Measurements from ENCODE around the gene HLA-C.
"Not testable (repeated sequence)": the region's sequence is repeated elsewhere in the genome, so short reads cannot be mapped to it uniquely, and the experiment has no call there.

HLA-C gene

GRCh38 chr6:31266567-31267360 is 5.1 kb downstream of the HLA-C start:
- no peak overlapping the region for H3K14ac ChIP-seq (ENCODE audit: low read length)
- no peak overlapping the region for H4K91ac ChIP-seq (ENCODE audit: low read depth, low read length)
- no peak for DNase-seq
- H2AFZ ChIP-seq (ENCODE audit: insufficient read depth, low read length, poor library complexity) = no peak overlapping the region
- no peak overlapping the region for H3K9ac ChIP-seq (ENCODE audit: low read length)
- peaks cover 12 to 14% of the 10 kb centered on the region in 2 experiments for H3K36me3 ChIP-seq (ENCODE audit: control insufficient read depth in 1 of 2, insufficient read depth in 2 of 2, low read length in 2 of 2)
- H3K23ac ChIP-seq (ENCODE audit: low read length) = no peak overlapping the region
- H4K8ac ChIP-seq (ENCODE audit: low read depth, low read length) = no peak overlapping the region
- H3K79me1 ChIP-seq (ENCODE audit: low read length) = peaks cover 3% of the 10 kb centered on the region
- peaks cover 4% of the 10 kb centered on the region for H3K79me2 ChIP-seq (ENCODE audit: control insufficient read depth, insufficient read depth, low read length, poor library complexity)
- no CpG with 5 or more reads among the region's 7 CpGs for WGBS (ENCODE audit: extremely low coverage, insufficient coverage, insufficient read length)
- no peak overlapping the region for H2BK12ac ChIP-seq (ENCODE audit: low read length)
- no peak overlapping the region for H3K27ac ChIP-seq (ENCODE audit: low read depth, low read length)
- no peak overlapping the region for H2AK5ac ChIP-seq (ENCODE audit: low read length)
- H3K4me2 ChIP-seq (ENCODE audit: low read length) = no peak overlapping the region
- H4K12ac ChIP-seq (ENCODE audit: low read depth, low read length) = no peak overlapping the region
- no peaks in the 10 kb centered on the region for H3K9me3 ChIP-seq (ENCODE audit: insufficient read depth, low read depth, low read length)
- H3K4me3 ChIP-seq (ENCODE audit: low read depth, low read length) = no peak overlapping the region
- no peak overlapping the region for H2BK5ac ChIP-seq (ENCODE audit: low read depth, low read length, poor library complexity)
- H3K4me1 ChIP-seq (ENCODE audit: control insufficient read depth in 1 of 2, insufficient read depth in 2 of 2, low read length in 2 of 2) = peaks cover 3 to 4% of the 10 kb centered on the region in 2 experiments
- no peaks in the 10 kb centered on the region for H3K27me3 ChIP-seq (ENCODE audit: insufficient read depth, low read length)
- no peak overlapping the region for H3K18ac ChIP-seq (ENCODE audit: low read length)
- H3K4ac ChIP-seq (ENCODE audit: low read depth, low read length) = no peak overlapping the region
- no peak overlapping the region for H2BK120ac ChIP-seq (ENCODE audit: insufficient read depth, low read length, poor library complexity)

DNA sequence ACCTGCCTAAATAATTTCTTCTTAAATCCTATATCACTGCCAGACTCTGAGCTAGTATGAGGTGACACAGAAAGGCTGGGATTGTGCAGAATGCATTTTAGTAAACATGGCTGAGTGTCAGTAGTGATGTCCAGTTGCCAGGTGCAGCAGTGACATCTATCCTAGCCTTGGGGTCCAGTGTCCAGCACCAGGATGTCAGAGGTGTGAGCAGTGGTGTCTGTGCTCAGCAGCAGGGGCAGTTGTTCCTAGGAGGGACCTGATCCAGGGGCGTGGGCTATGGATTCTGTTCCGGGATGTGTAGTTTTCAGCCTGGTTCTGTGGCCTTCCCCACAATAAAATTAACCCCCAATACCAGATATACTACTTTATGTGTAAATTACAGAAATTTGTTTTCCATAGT is 6.0 kb downstream of the HLA-C start:
- no peaks in the 10 kb centered on the region for H3K79me2 ChIP-seq (ENCODE audit: control insufficient read depth, insufficient read depth, low read length, poor library complexity)
- no peak overlapping the region for H3K23ac ChIP-seq (ENCODE audit: low read length)
- no peak overlapping the region for H2BK5ac ChIP-seq (ENCODE audit: low read depth, low read length, poor library complexity)
- no peak overlapping the region for H3K4me3 ChIP-seq (ENCODE audit: low read depth, low read length)
- no peaks in the 10 kb centered on the region for H3K9me3 ChIP-seq (ENCODE audit: insufficient read depth, low read depth, low read length)
- no peak overlapping the region for H3K4ac ChIP-seq (ENCODE audit: low read depth, low read length)
- H3K36me3 ChIP-seq (ENCODE audit: control insufficient read depth in 1 of 2, insufficient read depth in 2 of 2, low read length in 2 of 2) = peaks cover 12 to 14% of the 10 kb centered on the region in 2 experiments
- no peak overlapping the region for H3K14ac ChIP-seq (ENCODE audit: low read length)
- peaks cover 1 to 2% of the 10 kb centered on the region in 2 experiments for H3K4me1 ChIP-seq (ENCODE audit: control insufficient read depth in 1 of 2, insufficient read depth in 2 of 2, low read length in 2 of 2)
- H4K8ac ChIP-seq (ENCODE audit: low read depth, low read length) = no peak overlapping the region
- H3K79me1 ChIP-seq (ENCODE audit: low read length) = no peaks in the 10 kb centered on the region
- H2AFZ ChIP-seq (ENCODE audit: insufficient read depth, low read length, poor library complexity) = no peak overlapping the region
- no peak overlapping the region for H3K18ac ChIP-seq (ENCODE audit: low read length)
- no peak overlapping the region for H3K4me2 ChIP-seq (ENCODE audit: low read length)
- H2BK12ac ChIP-seq (ENCODE audit: low read length) = no peak overlapping the region
- no peak overlapping the region for H2AK5ac ChIP-seq (ENCODE audit: low read length)
- no peak overlapping the region for H3K27ac ChIP-seq (ENCODE audit: low read depth, low read length)
- no peak for DNase-seq
- no peak overlapping the region for H2BK120ac ChIP-seq (ENCODE audit: insufficient read depth, low read length, poor library complexity)
- no peaks in the 10 kb centered on the region for H3K27me3 ChIP-seq (ENCODE audit: insufficient read depth, low read length)
- H3K9ac ChIP-seq (ENCODE audit: low read length) = no peak overlapping the region
- H4K12ac ChIP-seq (ENCODE audit: low read depth, low read length) = no peak overlapping the region
- WGBS (ENCODE audit: extremely low coverage, insufficient coverage, insufficient read length) = no CpG with 5 or more reads among the region's 2 CpGs
- H4K91ac ChIP-seq (ENCODE audit: low read depth, low read length) = no peak overlapping the region

DNA sequence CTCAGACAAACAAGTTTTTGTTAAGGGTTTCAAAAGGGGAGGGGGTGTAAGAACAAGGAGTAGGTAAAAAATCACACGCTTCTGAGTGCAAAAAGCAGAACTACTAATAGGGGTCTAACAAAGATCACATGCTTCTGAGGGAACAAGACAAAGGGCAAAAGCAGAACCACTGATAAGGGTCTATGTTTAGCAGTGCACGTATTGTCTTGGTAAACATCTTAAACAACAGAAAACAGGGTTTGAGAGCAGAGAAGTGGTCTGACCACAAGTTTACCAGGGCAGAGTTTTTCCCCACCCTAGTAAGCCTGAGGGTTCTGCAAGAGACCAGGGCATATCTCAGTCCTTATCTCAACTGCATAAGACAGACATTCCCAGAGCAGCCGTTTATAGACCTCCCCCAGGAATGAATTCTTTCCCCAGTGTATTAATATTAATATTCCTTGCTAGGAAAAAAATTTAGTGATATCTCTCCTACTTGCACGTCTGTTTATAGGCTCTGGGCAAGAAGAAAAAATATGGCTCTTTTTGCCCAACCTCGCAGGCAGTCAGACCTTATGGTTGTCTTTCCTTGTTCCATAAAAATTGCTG is 8.5 kb downstream of the HLA-C start:
- not testable (repeated sequence) for H3K79me2 ChIP-seq (ENCODE audit: control insufficient read depth, insufficient read depth, low read length, poor library complexity); H2AK5ac ChIP-seq (ENCODE audit: low read length); H4K8ac ChIP-seq (ENCODE audit: low read depth, low read length); H3K18ac ChIP-seq (ENCODE audit: low read length); H3K4me3 ChIP-seq (ENCODE audit: low read depth, low read length); H3K14ac ChIP-seq (ENCODE audit: low read length); DNase-seq; H3K9ac ChIP-seq (ENCODE audit: low read length); H3K23ac ChIP-seq (ENCODE audit: low read length); H4K12ac ChIP-seq (ENCODE audit: low read depth, low read length); H3K4me2 ChIP-seq (ENCODE audit: low read length); H2AFZ ChIP-seq (ENCODE audit: insufficient read depth, low read length, poor library complexity); H2BK5ac ChIP-seq (ENCODE audit: low read depth, low read length, poor library complexity); H3K27me3 ChIP-seq (ENCODE audit: insufficient read depth, low read length); H2BK12ac ChIP-seq (ENCODE audit: low read length); H2BK120ac ChIP-seq (ENCODE audit: insufficient read depth, low read length, poor library complexity); H3K36me3 ChIP-seq (ENCODE audit: control insufficient read depth in 1 of 2, insufficient read depth in 2 of 2, low read length in 2 of 2); H3K4me1 ChIP-seq (ENCODE audit: control insufficient read depth in 1 of 2, insufficient read depth in 2 of 2, low read length in 2 of 2); H3K4ac ChIP-seq (ENCODE audit: low read depth, low read length); H4K91ac ChIP-seq (ENCODE audit: low read depth, low read length); H3K79me1 ChIP-seq (ENCODE audit: low read length); H3K9me3 ChIP-seq (ENCODE audit: insufficient read depth, low read depth, low read length); H3K27ac ChIP-seq (ENCODE audit: low read depth, low read length)
- no CpG with 5 or more reads among the region's 5 CpGs for WGBS (ENCODE audit: extremely low coverage, insufficient coverage, insufficient read length)

GRCh38 chr6:31259995-31260394 is 11.9 kb downstream of the HLA-C start:
- not testable (repeated sequence) for H3K4me1 ChIP-seq (ENCODE audit: control insufficient read depth in 1 of 2, insufficient read depth in 2 of 2, low read length in 2 of 2); DNase-seq; H3K9ac ChIP-seq (ENCODE audit: low read length); H4K91ac ChIP-seq (ENCODE audit: low read depth, low read length); H4K12ac ChIP-seq (ENCODE audit: low read depth, low read length); H3K23ac ChIP-seq (ENCODE audit: low read length); H3K4me2 ChIP-seq (ENCODE audit: low read length); H3K18ac ChIP-seq (ENCODE audit: low read length); H2AFZ ChIP-seq (ENCODE audit: insufficient read depth, low read length, poor library complexity); H3K14ac ChIP-seq (ENCODE audit: low read length); H3K79me1 ChIP-seq (ENCODE audit: low read length); H3K4ac ChIP-seq (ENCODE audit: low read depth, low read length); H3K9me3 ChIP-seq (ENCODE audit: insufficient read depth, low read depth, low read length); H3K27ac ChIP-seq (ENCODE audit: low read depth, low read length); H3K79me2 ChIP-seq (ENCODE audit: control insufficient read depth, insufficient read depth, low read length, poor library complexity); H3K27me3 ChIP-seq (ENCODE audit: insufficient read depth, low read length); H3K4me3 ChIP-seq (ENCODE audit: low read depth, low read length); H2BK120ac ChIP-seq (ENCODE audit: insufficient read depth, low read length, poor library complexity); H3K36me3 ChIP-seq (ENCODE audit: control insufficient read depth in 1 of 2, insufficient read depth in 2 of 2, low read length in 2 of 2); H4K8ac ChIP-seq (ENCODE audit: low read depth, low read length); H2AK5ac ChIP-seq (ENCODE audit: low read length); H2BK12ac ChIP-seq (ENCODE audit: low read length); H2BK5ac ChIP-seq (ENCODE audit: low read depth, low read length, poor library complexity)
- WGBS (ENCODE audit: extremely low coverage, insufficient coverage, insufficient read length) = no CpG with 5 or more reads among the region's 3 CpGs
